GM12891 (cell line): ENCODE data around the gene SDK1.

Experiments used
- PAX5 ChIP-seq: IDR thresholded peaks from 2 replicates; pipeline ENCODE4 v1.6.1; 2011; ENCODE audit warnings: low read length, moderate library complexity, mild to moderate bottlenecking; ENCODE audit not compliant: insufficient read depth, severe bottlenecking
- POLR2A ChIP-seq: IDR thresholded peaks from 2 replicates; pipeline ENCODE4 v1.6.1; 2011; ENCODE audit warnings: low read depth, low read length, control low read depth
- POLR2AphosphoS5 ChIP-seq: IDR thresholded peaks from 2 replicates; pipeline ENCODE4 v1.6.1; 2011; ENCODE audit warnings: low read depth, low read length, control low read depth
- TAF1 ChIP-seq: IDR thresholded peaks from 2 replicates; pipeline ENCODE4 v1.6.1; 2011; ENCODE audit warnings: low read depth, low read length, control low read depth

DNA sequence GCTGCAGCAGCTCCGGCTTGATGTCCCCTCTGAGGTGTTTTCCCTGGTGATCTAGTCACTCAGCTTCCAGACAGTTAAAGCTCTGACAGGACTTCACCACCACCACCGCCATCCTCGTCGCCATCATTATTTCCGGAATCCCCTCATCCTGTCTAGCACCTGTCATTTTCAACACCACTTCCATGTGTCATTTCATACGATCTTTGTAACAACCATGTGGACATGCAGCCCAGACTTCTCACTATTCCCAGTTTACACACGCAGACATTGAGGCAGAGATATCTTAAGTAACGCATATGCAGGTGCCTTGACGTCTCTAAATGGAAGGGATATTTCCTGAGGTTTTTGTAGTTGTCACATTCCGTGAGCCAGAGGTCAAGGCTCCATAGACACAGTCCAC is 850.5 kb downstream of the SDK1 start:
- TF ChIP-seq POLR2A (no peak), TAF1 (no peak), POLR2AphosphoS5 (no peak), PAX5 (no peak)
